Suppressor macrophage treated with lipopolysaccharide for 4 hours (primary cell): ENCODE measurements around the gene KIF5B.
A peak's percentile ranks its signal among the peaks of the same experiment; 100 is the strongest.
"Not testable (repeated sequence)": the region's sequence is repeated elsewhere in the genome, so short reads cannot be mapped to it uniquely, and the experiment has no call there.

Experiments used
- DNase-seq: peaks from one replicate; pipeline ENCODE4 v3.0.0-alpha.2; 2020

KIF5B gene

DNA sequence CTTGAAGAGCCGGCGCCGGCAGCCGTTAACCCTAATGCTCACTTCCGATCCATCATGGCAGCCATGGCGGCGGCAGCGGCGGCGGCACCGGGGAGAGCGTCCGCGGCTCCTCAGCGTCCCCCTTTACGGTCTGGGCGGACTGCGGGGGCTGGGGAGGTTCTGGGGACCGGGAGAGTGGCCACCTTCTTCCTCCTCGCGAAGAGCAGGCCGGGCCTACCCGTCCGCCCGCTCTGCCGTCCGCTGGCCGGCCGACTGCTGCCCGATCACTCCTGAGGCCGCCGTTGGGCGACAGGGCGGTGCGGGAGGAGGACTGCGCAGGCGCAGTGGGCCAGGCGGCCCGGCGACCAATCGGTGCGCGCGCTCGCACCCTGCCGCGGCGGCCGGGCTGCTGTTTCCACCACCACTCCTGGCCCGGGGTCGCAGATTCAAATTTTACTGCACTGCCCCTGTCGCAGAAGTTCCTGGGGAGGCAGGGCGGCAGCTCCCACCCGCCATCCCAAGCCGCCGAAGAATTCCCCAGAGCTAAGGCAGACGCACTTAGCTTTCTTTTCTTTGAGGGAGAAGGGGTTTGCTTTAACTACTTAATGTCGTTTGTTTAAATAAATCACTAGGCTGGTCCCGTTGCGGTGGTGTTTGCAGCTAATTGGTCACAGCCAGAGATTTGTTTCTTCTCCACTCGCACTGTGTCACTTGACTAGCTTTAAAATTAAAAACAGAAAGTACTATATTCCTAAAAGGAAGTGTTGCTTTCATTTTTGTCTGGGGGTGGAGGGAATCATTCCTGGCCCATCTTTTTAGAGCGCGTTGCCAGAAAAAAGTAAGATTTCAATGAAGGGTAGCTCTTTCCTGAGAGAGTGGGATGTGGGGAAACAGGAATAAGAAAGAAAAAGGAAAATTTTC is at the start of gene KIF5B:
TSS of gene KIF5B (minus strand) at position 290 of the 900 bp plus-strand sequence. CDS start 452 bp downstream, outside the sequence.
- peak; percentile 94 for DNase-seq

DNA sequence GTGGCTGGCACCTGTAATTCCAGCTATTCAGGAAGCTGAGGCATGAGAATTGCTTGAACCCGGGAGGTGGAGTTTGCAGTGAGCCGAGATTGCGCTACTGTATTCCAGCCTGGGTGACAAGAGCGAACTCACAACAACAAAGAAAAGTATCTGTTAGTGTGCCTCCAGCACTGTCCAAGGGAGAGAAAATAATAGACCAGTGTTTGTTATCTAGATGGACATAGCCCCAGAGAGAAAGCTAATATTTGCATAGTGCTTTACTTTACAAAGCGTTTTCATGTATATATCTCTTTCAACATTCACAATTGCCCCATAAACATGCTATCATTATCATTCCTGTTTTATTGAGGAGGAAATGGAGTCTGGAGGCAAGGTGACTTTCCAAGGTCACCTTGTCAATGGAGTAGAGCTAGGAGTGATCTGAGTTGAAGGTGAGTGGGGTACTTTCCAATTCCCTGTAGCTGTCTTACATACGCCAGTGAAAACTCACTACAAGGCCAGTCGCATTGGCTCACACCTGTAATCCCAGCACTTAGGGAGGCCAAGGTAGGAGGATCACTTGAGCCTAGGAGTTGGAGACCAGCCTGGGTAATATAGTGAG is 49.7 kb upstream of the KIF5B start:
- DNase-seq, result no peak

DNA sequence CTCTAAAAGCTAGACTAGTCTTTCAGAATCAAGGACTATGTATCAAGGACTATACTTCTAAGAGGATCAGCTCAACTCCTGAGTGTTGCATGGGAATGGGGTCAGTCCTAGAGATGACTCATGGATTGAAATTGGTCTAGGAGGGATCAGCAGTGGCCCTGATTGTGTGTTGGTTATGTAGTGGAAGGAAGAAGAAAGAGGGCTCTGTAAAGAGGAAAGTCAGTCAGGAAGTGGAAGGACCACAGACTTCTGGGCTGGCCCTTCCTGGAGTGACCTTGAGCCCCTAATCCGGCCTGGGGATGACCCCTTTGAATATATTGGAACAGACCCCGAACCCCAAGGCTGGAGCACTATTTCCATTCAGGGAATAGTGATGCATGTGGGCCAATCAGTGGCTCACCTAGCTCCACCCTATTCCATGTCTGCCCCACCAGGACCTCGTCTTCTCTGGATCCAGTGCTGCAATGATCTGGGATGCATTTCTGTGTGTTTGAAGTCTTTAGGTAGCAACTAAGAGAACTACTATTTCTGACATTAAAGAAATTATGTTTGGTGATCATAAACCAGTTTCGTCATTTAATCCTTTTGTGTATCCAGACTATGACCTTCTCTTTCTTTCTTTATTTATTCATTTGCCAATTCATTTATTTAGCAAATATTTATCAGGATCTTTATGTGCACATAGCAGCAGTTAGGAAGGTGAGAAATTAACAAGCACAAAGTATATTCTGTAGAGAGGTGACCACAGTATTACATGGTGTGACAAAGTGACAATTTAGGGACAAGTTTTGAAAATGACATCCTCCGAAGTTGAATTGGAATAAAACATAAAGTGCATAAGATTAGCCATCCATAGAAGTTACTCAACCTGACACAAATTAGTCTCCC is 48.6 kb upstream of the KIF5B start:
- DNase-seq, result no peak

- DNase-seq, result no peak
Measured at GRCh38 chr10:32104181-32104580, 48.0 kb upstream of the KIF5B start.

DNA sequence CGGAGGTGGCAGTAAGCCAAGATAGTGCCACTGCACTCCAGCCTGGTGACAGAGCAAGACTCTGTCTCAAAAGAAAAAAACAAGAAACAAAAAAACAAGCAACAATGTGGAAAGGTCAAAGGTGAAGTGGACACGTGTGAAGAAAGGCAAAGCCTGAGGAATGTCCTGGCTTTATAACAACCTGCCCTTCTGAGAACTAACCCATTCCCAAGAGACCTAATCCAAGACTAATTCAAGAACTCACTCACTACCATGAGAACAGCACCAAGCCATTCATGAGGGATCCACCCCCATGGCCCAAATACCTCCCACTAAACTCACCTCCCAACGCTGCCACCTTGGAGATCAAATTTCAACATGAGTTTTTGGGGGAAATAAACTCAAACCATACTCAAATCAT is 47.5 kb upstream of the KIF5B start:
- DNase-seq, result no peak

DNA sequence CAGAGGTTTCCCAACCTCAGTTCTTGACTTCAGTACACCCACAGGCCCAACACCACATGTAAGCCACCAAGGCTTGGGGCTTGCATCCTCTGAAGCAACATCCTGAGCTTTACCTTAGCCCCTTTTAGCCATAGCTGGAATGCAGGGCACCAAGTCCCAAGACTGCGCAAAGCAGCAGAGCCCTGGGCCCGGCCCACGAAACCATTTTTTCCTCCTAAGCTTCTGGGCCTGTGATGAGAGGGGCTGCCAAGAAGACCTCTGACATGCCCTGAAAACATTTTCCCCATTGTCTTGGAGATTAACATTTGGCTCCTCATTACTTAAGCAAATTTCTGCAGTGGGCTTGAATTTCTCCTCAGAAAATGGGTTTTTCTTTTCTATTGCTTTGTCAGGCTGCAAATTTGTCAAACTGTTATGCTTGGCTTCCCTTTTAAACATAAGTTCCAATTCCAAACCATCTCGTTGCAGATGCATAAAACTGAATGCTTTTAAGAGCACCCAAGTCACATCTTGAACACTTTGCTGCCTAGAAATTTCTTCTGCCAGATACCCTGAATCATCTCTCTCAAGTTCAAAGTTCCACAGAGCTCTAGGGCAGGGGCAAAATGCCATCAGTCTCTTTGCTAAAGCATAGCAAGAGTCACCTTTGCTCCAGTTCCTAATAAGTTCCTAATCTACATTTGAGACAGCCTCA is 42.5 kb upstream of the KIF5B start:
- not testable (repeated sequence) for DNase-seq

DNA sequence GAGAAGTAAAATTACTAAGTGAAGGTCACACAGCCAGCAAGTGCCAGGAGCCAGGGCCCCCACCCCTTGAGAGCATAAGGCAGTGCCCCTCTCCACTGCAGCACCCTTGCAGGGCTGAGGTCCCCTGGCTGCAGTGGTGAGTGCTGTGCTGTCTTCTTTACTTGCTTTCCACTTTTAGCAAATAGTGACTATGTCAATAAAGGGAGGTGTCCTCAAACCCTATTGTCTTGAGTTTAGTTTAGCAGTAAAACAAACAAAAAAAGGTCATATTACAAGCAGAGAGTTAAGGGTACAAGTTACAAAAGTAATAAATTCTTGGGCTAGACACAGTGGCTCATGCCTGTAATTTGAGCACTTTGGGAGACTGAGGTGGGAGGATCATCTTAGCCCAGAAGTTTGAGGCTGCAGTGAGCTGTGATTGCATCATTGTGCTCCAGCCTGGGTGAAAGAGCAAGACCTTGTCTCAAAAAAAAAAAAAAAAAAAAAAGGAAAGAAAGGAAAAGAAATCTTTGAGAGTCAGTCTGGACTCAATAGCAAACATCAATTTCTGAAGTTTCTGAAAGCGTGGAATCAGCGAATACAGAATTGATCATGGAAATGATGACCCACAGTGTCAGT is 39.0 kb upstream of the KIF5B start:
- DNase-seq, result no peak

DNA sequence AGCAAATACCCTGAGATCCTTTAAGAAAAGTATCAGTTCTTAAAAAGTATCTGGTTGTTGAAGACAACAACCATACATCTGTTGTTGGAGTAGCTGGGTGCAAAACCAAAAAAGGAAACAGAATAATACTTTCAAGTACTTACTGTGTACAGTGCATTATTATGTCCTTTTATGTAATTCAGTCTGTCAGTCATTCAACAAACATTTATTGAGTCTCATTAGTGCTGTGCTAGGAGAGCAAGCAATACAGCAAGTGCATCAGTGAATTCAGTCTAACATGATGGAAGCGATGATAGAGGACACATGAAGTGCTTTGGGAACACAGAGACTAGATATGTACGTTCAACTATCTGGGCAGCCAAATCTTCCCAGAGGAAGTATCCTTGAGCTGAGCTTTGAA is 37.4 kb upstream of the KIF5B start:
- DNase-seq, result no peak

DNA sequence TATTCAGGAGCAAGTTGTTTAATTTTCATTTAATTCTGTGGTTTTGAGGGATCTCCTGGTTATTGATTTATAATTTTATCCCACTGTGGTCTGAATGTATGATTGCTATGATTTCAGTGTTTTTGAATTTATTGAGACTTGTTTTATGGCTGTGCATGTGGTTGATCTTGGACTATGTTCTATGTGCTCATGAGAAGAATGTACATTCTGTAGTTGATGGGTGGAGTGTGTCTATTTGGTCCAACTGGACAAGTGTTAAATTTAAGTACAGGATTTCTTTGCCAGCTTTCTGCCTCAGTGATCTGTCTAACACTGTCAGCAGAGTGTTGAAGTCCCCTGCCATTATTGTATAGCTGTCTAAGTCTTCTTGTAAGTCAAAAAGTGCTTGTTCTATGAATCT is 34.8 kb upstream of the KIF5B start:
- DNase-seq, result no peak

DNA sequence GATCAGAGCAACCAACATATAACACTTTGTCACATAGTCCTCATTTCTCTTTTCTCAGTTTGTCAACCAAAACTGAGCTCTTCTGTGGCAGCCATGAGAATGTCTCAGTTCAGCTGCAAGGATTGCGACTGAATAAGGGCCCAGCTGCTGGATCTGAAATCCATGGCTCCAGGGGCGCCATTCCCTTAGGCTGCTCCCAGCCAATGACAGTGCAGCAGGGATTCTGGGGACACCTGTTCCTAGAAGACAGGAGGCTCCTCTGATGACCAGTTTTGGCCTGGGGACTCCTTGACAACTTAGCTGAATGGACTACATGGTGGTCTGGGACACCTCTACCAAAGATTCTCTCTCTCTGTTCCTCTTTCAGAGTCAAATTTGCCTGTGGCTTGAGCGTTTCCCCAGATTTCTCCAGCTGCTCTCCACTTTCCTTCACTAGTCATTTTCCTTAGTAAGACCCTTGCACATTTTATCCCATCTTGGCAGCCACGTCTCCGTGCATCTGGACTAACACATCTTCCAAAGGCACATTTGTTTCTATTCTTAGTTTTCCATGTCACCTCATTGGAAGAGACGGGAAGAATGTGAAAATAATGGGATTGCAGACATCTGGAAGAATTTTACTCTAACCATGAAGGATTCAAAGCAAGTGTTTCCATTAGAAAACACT is 28.1 kb upstream of the KIF5B start:
- no peak for DNase-seq

- no peak for DNase-seq
Measured at GRCh38 chr10:32077896-32078485, 21.8 kb upstream of the KIF5B start.

GRCh38 chr10:32073659-32074058 is 17.4 kb upstream of the KIF5B start:
- DNase-seq, result no peak

DNA sequence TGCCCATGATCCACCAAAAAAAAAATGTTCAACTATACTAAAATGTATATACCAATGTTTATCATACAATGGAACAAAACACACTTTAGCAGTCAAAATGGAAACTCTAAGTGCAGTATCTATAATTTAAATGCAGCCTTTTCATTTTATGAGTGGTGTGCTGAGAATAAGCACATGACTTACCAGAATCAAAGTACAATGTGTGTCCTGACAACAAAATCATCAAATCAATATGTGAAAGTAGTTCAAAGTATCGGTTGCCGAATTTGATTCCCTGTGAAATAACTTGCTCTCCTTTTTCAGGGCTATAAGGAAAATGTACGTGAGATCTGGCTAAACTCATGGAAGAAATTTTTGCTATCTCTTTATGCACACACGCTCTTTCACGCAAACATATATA is 16.9 kb upstream of the KIF5B start:
- DNase-seq, result no peak

- no peak for DNase-seq
Measured at GRCh38 chr10:32072025-32072800, 16.0 kb upstream of the KIF5B start.

DNA sequence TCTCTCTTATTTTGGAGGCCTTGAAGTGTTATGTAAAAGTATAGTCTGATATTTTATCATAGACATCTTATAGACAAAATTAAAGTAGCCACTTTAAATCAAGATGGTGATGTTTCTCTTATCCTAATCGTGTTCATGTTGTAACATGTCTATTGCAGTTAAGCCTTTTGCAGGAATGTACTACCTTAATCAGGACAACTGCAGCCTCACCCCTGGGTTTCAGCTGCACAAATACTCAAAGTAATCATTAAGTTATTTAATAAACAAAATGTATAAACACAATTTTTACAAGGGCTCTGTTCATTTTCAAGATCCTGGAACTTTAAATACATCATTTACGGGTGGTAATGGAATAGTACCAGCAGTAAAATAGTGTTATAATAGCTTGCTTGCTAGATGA is 14.4 kb upstream of the KIF5B start:
- no peak for DNase-seq

DNA sequence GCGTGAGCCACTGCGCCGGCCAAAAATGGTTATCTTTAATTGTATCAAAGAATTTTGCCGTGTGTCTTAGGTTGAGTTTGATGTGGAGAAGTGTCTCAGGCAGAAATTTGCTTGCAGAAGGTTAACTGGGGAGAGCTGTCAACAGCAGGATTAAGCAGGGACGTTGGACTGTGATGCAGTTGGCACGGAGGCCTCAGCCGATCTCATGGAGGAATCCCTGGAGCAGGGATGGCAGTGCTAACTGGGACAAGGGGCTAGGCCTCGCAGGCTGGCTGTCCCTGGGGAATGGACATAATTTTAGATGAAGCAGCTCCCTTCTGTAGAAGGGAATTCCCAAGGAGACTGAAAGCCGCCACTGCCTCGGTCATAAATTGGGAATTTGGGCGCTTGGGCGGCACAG is 12.3 kb upstream of the KIF5B start:
- no peak for DNase-seq

- DNase-seq, result not testable (repeated sequence)
Measured at GRCh38 chr10:32067931-32068330, 11.7 kb upstream of the KIF5B start.

DNA sequence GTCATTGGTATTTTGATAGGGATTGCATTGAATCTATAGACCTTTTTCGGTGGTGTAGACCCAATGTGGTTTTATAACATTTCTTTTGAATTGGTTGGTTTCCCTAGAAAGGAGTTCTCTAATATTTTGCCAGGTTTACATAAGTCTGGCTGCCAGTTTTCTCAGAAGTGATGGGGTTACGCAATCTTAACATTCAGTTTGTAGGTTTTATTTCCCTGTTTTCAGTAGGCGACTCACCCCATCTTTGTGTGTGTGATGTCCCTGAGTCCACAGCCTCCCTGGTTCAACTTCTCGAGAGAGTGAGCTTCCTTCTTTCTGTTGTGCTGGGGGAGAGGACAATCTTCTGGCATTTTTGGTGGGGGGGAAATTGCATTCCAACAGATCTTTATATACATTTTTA is 9.6 kb upstream of the KIF5B start:
- DNase-seq, result peak; percentile 82

DNA sequence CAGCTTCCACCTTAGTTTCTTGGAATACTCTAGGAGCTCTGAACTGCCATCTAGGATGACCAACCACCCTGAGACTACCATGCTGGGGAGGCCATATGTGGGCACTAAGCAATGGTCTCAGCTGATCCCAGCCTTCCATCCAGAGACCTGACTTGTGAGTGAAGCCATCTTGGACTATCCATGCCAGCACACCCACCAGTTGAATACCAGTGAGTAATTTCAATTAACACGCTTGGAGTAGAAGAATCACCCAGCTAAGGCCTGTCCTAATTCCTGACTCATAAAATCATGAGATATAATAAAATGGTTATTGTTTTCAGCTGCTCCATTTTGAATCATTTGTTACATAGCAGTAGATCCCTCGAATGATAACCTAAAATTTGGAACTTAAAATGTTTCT is 5.2 kb upstream of the KIF5B start:
- DNase-seq, result no peak

GRCh38 chr10:32060347-32060746 is 4.1 kb upstream of the KIF5B start:
- DNase-seq, result peak; percentile 29

- DNase-seq, result no peak
Measured at GRCh38 chr10:32059472-32059871, 3.2 kb upstream of the KIF5B start.
